ENCODE measurements around the gene LILRB1. TPM values are rescaled to one million over a fixed set of nuclear protein-coding genes. Genes with fewer than 3 reads are reported as not detected.

Gene LILRB1
- total and polyA plus RNA-seq, 2 of the 13 experiments (the other 11 are each of a cell fraction or from before 2014, with no cell fraction given): not detected

DNA sequence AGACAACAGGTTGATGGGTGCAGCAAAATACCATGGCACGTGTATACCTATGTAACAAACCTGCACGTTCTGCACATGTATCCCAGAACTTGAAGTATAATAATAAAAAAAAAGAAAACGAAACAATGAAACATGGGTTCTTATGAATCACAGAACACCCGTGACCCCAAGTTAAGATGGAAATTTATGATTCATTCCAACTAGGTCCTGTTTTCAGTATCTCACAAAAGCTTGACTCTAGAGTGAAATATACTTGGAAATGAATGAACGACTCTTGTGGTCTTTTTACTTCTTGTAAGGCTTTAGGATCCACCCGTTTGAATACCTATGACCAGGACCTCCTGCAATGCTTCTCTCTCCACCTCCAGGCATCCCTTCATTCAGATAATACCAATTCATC lies 29.0 kb downstream of the LILRB1 start:
- intact Hi-C loops (cut with micrococcal nuclease; ENCODE audit: unreplicated experiment): no loop called here
- BruUV-seq (replicated peaks): no TSS peak
- Histone ChIP-seq H3K27ac (ENCODE audit: extremely low read length, insufficient read depth, low read length) (no peak overlapping the region), H2AFZ (ENCODE audit: low read length) (no peak overlapping the region), H4K20me1 (ENCODE audit: insufficient read depth, low read length) (no peaks in the 10 kb centered on the region), H3K4me2 (ENCODE audit: low read depth, low read length) (no peak overlapping the region), H3K36me3 (replicated peaks in 1 of 2; ENCODE audit: control insufficient read depth in 1 of 2, insufficient read depth in 2 of 2, low read length in 2 of 2) (no peaks in the 10 kb centered on the region), H3K79me2 (ENCODE audit: insufficient read depth, low read length) (no peaks in the 10 kb centered on the region), H3K9ac (ENCODE audit: insufficient read depth, low read depth, low read length) (no peak overlapping the region), H3K4me1 (ENCODE audit: insufficient read depth, low read length) (no peaks in the 10 kb centered on the region), H3K27me3 (ENCODE audit: control insufficient read depth in 1 of 2, insufficient read depth in 2 of 2, low read length in 2 of 2) (no peaks in the 10 kb centered on the region), H3K4me3 (replicated peaks in 1 of 3; ENCODE audit: insufficient read depth in 1 of 3, low read depth in 2 of 3, low read length in 3 of 3) (no peak overlapping the region), H3K9me3 (ENCODE audit: low read length) (no peaks in the 10 kb centered on the region)
- TF ChIP-seq, protein P1, sequence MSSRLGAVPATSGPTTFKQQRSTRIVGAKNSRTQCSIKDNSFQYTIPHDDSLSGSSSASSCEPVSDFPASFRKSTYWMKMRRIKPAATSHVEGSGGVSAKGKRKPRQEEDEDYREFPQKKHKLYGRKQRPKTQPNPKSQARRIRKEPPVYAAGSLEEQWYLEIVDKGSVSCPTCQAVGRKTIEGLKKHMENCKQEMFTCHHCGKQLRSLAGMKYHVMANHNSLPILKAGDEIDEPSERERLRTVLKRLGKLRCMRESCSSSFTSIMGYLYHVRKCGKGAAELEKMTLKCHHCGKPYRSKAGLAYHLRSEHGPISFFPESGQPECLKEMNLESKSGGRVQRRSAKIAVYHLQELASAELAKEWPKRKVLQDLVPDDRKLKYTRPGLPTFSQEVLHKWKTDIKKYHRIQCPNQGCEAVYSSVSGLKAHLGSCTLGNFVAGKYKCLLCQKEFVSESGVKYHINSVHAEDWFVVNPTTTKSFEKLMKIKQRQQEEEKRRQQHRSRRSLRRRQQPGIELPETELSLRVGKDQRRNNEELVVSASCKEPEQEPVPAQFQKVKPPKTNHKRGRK (CRISPR knock-in tag; IDR thresholded peaks at IDR 0.05): no peak
- TF ChIP-seq RFXAP (CRISPR knock-in tag; IDR thresholded peaks at IDR 0.05; ENCODE audit: borderline replicate concordance): no peak
- no peak for TF ChIP-seq ZNF317 (CRISPR knock-in tag; IDR thresholded peaks at IDR 0.05)
- no peak for TF ChIP-seq MEIS2 (CRISPR knock-in tag; IDR thresholded peaks at IDR 0.05)
- TF ChIP-seq, protein P2, sequence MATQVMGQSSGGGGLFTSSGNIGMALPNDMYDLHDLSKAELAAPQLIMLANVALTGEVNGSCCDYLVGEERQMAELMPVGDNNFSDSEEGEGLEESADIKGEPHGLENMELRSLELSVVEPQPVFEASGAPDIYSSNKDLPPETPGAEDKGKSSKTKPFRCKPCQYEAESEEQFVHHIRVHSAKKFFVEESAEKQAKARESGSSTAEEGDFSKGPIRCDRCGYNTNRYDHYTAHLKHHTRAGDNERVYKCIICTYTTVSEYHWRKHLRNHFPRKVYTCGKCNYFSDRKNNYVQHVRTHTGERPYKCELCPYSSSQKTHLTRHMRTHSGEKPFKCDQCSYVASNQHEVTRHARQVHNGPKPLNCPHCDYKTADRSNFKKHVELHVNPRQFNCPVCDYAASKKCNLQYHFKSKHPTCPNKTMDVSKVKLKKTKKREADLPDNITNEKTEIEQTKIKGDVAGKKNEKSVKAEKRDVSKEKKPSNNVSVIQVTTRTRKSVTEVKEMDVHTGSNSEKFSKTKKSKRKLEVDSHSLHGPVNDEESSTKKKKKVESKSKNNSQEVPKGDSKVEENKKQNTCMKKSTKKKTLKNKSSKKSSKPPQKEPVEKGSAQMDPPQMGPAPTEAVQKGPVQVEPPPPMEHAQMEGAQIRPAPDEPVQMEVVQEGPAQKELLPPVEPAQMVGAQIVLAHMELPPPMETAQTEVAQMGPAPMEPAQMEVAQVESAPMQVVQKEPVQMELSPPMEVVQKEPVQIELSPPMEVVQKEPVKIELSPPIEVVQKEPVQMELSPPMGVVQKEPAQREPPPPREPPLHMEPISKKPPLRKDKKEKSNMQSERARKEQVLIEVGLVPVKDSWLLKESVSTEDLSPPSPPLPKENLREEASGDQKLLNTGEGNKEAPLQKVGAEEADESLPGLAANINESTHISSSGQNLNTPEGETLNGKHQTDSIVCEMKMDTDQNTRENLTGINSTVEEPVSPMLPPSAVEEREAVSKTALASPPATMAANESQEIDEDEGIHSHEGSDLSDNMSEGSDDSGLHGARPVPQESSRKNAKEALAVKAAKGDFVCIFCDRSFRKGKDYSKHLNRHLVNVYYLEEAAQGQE (IDR thresholded peaks at IDR 0.05; ENCODE audit: borderline replicate concordance in 1 of 2, low read depth in 1 of 2, low read length in 2 of 2): no peak
- no peak for TF ChIP-seq FLYWCH1 (CRISPR knock-in tag; IDR thresholded peaks at IDR 0.05)
- TF ChIP-seq RFX1 (IDR thresholded peaks at IDR 0.05): no peak
- no peak for TF ChIP-seq ELF3 (CRISPR knock-in tag; IDR thresholded peaks at IDR 0.05)
- no peak for TF ChIP-seq CBX5 (CRISPR knock-in tag; IDR thresholded peaks at IDR 0.05; ENCODE audit: borderline replicate concordance)
- no peak for TF ChIP-seq HOXA9 (CRISPR knock-in tag; IDR thresholded peaks at IDR 0.05; ENCODE audit: borderline replicate concordance)
- no peak for TF ChIP-seq MIER3 (CRISPR knock-in tag; IDR thresholded peaks at IDR 0.05; ENCODE audit: borderline replicate concordance)
- TF ChIP-seq ZNF776 (CRISPR knock-in tag; IDR thresholded peaks at IDR 0.05): no peak
- no peak for TF ChIP-seq FOSL2 (CRISPR knock-in tag; IDR thresholded peaks at IDR 0.05)
- TF ChIP-seq ZNF292 (CRISPR knock-in tag; IDR thresholded peaks at IDR 0.05; ENCODE audit: borderline replicate concordance, low read depth): no peak
- TF ChIP-seq RARA (CRISPR knock-in tag; IDR thresholded peaks at IDR 0.05): no peak
- TF ChIP-seq ZNF382 (CRISPR knock-in tag; IDR thresholded peaks at IDR 0.05; ENCODE audit: borderline replicate concordance): no peak
- no peak for TF ChIP-seq TBX2 (CRISPR knock-in tag; IDR thresholded peaks at IDR 0.05; ENCODE audit: borderline replicate concordance)
- FAIRE-seq: no peak
- in situ Hi-C loops (cut with HindIII; ENCODE audit: extremely low pct_ligation_motif_present, low pct_unique_long_range_greater_than_20kb): no loop called here
- WGBS (ENCODE audit: low lambda C conversion rate): 13% methylated on average over 6 of the region's 6 CpGs
- CTCF ChIA-PET (ENCODE audit: low intra/inter-chr PET ratio, low total read pairs): no interaction called here
- ATAC-seq: no peak
- POLR2A ChIA-PET: no interaction called here
- DNase-seq (ENCODE audit: low spot score): no peak

Data from HepG2 (cell line).